DMS53 treated with DMSO at 0.1 percent for 48 hours (cell line): ENCODE results near the gene TMEM175.

Source experiments
- DNase-seq: peaks from one replicate; lab custom pipeline; 2025; ENCODE audit not compliant: unreplicated experiment; lab: John Stamatoyannopoulos, UW

Gene TMEM175

DNA sequence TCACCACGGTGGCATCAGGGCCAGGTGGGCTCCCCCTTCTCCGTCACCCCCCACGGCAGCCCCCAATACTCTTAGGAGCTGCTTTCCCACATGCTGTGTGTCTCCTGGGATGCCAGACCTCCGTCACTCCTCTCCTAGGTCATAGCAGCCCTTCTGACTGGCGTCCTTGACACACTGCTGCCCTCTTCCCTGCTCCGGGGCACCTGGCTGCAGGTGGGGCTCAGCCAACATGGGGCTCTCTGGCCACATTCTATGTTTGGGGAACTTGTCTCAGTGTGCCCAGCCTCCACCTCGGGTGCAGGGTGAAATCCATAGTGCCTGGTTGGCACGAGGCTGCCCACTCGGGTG, 13.8 kb downstream of the TMEM175 start:
- DNase-seq, result no peak

DNA sequence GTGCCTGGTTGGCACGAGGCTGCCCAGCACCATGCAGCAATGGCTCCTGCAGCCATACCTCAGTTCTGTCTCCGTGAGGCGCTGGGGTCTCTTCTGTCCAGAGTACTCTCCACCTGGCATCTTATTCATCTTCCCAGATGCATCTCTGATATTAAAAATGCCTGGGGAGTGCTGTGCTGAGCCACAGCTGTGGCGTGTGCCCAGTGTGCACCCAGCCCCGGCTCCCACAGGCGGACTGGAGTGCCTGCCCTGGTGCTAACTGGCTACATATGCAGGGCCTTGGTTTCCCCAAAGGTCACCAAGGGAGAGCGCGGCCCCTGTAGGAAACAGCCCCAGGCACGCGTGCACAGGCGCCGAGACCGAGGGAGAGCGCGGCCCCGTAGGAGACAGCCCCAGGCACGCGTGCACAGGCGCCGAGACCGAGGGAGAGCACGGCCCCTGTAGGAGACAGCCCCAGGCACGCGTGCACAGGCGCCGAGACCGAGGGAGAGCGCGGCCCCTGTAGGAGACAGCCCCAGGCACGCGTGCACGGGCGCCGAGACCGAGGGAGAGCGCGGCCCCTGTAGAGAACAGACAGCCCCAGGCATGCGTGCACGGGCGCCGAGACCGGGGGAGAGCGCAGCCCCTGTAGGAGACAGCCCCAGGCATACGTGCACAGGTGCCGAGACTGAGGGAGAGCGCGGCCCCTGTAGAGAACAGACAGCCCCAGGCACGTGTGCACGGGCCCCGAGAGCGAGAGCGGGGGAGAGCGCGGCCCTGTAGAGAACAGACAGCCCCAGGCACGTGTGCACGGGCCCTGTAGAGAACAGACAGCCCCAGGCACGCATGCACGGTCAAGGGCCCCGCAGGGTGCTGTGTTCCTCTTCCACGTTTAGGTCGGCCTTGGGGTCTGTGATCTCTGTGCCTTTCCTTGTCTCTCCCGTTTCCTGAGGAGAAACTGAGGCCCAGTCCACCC, 14.5 kb downstream of the TMEM175 start:
- DNase-seq, result no peak

DNA sequence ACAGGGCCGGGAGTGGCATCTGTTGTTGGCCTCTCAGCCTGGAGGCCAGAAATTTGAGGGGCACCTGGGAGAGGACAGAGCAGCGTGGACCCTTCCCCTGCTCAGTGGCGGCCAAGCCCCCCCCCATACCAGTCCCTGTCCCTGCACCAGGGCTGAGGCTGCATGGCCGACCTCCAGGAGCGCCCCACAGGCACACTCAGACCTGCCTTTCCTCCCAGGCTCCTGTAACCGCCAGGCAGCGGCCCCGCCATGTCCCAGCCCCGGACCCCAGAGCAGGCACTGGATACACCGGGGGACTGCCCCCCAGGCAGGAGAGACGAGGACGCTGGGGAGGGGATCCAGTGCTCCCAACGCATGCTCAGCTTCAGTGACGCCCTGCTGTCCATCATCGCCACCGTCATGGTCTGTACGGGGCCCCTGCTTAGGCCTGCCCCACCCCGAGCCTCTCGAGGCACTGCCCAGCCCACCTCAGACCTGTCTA, 15.3 kb downstream of the TMEM175 start:
- DNase-seq, result no peak

DNA sequence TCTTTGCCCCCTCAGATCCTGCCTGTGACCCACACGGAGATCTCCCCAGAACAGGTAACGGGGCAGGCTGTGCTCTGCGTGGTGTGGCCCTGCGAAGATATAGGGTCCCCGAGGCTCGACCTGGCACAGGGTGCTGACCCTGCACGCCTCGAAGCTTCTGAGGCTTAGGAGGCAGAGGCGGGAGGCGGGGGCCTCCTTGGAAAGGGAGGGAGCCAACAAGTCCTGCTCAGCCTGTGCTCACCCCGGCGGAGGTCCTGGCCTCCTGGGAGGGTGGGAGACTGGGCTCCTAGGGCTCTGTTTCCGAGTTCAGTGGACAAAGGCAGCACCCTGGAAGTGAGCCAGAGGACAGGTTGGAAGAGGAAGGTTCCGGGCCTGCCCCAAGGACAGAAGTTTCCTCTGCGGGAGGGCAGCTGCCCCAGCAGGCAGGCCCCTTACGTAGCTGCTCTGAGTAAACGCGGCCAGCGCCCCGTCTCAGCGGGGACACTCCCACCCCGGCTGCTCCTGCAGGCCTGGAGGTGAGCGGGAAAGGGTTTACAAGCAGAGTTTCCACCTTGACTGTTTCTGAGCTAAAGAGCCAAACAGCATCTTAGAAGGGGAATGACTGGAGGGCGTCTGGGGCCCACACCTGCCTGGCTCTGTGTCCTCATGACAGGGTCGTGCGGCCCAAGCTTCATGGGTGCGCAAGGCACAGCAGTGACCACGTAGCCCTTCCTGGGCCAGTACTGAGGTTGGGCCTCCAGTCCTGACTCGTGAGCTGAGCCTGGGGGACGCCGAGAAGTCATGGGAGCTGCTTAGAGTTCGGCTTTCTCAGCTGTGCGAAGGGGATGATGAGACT, 16.1 kb downstream of the TMEM175 start:
- DNase-seq, result no peak

DNA sequence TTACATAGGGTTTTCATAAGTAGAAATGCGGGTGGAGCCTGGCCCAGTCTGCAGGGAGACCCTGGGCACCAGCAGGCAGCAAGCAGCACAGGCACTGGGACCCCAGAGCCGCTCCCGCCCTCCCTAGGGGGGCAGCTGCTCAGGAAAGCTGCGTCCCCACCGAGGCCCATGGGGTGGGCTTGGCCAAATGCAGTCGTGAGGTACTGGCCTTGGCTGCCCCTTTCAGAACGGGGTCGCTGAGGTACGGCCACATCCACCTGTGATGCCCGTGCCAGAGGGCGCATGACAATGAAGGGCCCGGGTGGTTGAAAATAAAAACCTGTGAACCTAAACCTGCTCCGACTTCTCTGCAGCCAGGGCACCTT, 16.7 kb downstream of the TMEM175 start:
- no peak for DNase-seq

DNA sequence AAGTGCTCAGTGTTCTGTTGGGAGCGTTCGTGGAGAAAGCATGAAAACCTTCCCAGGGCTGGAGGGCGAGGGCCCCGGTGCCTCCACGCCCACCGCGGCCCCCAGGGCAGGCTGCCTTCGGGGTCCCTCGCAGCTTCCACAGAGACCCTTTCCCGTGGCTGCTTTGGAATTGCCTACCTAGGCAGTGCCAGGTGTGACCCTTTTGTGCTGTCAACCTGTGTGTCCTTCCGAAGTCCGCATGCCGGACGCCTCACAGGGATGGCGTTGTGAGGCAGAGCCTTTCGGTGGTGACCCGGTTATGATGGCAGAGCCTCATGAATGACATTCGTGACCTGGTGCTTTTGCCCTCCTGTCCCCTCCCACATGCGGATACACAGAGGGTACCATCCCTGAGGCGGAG, 17.4 kb downstream of the TMEM175 start:
- DNase-seq, result no peak

DNA sequence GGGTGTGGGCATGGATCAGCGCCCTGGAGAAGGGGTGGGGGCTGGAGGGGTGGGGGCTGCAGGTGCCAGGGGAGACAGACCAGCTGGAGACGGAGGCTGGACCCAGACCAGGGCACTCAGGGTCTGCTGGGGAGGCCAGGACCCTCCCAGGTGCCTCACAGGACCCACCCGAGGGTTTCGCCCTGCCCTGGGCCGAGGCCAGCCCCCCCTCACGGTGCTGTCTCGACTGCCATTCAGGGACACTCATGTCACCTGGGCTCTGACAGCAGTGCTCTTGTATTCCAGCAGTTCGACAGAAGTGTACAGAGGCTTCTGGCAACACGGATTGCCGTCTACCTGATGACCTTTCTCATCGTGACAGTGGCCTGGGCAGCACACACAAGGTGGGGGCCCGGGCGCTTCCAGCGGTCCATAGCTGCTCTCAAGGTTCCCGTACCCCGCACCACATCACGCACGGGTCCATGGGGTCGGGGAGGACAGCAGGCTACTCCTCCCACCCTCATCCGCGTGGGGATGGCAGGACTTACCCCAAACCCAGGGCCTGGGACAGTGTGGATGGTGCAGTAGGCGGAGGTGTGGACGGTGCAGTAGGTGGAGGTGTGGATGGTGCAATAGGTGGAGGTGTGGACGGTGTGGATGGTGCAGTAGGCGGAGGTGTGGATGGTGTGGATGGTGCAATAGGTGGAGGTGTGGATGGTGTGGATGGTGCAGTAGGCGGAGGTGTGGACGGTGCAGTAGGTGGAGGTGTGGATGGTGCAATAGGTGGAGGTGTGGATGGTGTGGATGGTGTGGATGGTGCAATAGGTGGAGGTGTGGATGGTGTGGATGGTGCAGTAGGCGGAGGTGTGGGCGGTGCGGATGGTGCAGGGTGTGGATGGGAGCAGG, 18.1 kb downstream of the TMEM175 start:
- DNase-seq, result no peak

DNA sequence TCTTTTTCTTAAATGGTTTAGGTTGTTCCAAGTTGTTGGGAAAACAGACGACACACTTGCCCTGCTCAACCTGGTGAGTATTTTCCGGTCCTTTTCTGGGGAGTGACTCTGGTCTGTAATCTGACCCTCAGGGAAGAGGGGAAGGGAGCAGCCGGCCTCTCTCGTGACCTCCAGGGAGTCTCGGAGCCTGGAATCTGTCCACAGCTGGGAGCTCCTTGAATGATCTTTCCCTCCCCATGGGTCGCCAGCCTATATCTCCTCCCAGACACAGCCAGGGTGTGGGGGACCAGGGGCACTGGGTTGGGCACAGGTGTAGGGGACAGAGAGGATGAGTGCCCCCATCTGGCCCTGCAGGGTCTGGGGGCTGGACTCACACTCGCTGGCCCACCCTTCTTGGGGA, 18.9 kb downstream of the TMEM175 start:
- no peak for DNase-seq

DNA sequence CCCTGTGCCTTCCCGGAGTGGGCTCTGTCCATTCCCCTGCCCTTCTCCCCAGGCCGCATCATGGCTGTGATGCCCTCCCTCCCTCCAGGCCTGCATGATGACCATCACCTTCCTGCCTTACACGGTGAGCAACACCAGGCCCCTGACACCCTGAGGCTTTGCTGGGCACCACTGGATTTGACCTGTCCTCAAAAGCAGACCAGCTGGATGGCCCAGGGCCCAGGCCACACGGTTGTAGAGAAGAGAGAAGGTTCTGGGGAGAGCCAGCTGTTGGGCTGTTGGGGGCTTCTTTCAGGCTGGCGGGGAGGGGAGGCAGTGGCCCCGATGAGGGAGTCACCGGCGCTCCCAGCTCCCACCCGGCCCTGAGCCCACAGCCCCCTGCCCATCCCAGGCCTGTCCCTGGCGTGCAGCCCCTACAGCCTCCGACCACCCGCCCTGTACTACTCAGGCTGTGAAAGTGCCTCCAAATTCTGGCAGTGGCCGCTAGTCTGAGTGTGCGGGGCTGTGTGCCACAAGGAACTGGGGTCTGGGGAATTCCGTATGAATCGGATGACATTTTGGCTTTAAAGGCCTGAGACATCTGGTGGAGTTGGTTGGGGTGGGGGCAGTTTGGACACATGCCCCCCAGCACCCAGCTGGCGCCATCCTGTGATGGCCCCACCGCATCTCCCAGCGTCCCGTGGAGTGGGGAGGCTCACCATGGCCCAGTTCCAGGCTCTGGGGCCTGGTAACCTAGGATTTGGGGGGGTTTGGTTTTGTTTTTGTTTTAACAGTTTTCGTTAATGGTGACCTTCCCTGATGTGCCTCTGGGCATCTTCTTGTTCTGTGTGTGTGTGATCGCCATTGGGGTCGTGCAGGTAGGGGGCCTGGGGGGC, 19.6 kb downstream of the TMEM175 start:
- no peak for DNase-seq

DNA sequence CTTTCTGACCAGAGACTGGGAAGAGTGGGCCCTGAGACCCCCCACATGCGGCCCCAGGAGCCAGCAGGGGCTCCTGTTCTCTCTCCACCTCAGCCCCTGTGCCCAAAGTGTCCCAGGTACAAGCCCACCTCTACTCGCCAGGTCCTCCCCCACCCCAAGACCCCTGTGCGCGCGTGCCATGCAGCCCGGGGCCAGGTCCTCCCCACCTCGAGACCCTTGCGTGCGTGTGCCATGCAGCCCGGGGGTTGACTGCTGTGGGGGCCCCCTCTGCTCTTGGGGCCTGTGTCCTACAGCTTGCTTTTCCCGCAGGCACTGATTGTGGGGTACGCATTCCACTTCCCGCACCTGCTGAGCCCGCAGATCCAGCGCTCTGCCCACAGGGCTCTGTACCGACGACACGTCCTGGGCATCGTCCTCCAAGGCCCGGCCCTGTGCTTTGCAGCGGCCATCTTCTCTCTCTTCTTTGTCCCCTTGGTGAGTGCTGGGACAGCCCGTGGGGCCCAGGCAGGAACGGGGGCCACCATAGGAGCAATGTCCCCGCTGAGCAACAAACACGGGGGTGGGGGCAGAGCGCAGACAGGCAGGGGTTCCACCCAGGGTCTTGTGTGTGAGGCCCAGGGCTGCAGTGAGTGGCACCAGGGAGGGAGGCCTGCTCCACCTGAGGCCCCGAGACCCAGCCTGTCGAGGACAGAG, 20.8 kb downstream of the TMEM175 start:
- no peak for DNase-seq

DNA sequence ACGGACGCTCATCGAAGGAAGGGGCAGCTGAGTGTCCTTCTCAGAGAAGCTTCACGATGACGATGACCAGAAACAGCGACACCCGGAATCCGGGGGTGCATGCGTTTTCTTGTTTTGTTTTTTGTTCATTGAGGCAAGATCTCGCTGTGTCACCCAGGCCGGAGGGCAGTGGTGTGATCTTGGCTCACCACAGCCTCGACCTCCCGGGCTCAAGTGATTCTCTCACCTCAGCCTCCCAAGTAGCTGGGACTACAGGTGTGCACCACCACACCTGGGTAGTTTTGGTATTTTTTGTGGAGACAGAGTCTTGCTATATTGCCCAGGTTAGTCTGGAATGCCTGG, 21.3 kb downstream of the TMEM175 start:
- DNase-seq, result no peak

DNA sequence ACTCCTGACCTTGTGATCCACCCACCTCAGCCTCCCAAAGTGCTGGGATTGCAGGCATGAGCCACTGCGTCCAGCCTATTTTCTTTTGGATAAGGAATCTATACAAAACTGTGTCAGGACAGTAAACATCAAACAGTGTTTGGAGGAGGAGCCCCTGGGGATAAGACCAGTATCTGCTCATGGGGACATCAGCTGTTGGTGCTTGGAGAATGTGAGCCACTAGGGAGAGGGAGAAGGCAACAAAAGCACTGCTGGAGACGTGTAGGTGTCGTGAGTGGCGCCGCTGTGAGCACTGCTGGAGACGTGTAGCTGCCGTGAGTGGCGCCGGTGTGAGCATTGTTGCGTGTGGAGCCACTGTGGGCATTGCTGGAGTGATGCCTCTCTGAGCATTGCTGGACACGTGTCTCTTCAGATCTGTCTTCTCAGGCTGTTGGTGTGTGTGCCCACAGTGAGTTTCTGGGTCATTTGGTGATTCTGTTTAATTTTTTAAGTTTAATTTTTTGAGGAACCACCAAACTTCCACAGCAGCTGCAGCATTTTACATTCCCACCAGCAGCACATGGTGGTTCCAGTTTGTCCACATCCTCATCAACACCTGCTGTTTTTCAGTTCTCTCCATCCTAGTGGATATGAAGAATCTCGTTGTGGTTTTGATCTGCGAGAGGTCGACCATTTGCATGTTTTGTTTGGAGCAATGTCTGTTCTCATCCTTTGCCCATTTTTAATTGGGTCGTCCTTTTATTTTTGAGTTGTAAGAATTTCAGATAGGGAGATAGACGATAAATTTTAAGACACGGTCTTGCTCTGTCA, 22.2 kb downstream of the TMEM175 start:
- DNase-seq, result no peak

DNA sequence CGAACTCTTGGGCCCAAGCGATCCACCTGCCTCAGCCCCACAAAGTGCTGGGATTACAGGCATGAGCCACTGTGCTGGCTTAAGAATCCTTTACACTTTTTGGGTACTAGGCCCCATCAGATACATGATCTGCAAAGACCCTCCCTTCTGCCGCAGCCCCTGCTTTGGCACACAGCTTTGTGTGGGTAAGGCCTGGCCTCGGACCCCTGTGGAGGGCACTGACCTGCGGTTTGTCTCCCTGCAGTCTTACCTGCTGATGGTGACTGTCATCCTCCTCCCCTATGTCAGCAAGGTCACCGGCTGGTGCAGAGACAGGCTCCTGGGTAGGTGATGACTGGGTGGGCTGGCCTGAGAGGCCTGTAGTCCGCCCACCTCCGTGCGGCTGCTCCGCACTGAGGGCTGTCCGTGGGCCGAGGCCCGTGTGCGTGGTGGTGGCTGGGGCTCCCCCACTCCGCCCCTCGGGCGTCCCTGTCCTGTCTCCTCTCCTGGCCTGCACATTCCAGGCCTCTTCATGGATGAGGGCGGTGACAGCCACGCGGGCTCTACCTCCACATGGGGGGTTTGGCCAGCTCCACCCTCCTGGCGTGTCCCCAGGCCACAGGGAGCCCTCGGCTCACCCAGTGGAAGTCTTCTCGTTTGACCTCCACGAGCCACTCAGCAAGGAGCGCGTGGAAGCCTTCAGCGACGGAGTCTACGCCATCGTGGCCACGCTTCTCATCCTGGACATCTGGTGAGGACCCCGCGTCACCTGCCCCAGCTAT, 23.1 kb downstream of the TMEM175 start:
- DNase-seq, result no peak

DNA sequence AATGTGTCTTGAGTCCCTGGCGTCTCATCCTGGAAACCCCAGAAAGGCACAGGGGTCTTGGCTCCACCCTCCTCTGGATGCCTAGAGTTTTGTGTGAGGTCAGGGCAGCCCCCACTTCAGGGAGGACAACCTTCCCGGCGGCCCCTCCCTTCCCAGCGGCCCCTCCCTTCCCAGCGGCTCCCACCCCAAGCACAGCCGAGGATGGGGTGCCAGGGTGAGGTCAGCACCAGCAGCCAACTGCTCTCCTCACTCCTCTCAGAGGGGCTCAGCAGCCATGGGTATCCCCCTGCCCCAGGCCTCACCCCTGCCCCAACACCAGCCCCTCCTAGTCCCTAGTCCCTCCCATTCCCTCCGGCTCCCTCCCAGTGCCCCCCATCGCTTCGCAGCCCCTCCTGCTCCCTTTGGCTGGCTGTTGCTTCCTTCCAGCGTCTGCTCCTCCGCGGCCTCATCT, 23.7 kb downstream of the TMEM175 start:
- no peak for DNase-seq

DNA sequence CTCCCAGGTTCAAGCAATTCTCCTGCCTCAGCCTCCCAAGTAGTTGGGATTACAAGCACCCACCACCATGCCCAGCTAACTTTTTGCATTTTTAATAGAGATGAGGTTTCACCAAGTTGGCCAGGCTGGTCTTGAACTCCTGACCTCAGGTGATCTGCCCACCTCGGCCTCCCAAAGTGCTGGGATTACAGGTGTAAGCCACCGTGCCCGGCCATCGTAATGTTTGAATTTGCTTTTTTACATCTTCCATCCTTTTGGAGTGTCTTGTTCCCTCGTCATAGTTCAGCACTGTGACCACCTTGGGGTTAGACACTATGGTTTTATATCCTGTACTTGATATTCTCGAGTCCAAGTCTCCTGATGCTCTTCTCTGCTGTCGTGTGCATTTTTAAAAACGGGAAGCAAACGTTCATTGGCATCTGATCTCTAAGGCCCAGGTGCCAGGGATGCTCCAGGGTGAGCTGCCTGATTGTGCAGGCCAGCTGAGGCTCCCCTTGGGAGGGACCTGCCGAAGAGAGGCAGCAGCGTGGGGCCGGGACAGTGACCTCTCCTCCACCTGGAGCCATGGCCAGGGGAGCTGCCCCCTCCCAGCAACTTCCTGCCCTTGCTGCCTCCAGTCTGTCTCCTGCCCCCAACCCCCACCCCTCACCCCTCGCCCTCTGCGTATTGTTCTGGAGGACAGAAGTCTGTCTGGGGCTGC, 24.4 kb downstream of the TMEM175 start:
- no peak for DNase-seq

DNA sequence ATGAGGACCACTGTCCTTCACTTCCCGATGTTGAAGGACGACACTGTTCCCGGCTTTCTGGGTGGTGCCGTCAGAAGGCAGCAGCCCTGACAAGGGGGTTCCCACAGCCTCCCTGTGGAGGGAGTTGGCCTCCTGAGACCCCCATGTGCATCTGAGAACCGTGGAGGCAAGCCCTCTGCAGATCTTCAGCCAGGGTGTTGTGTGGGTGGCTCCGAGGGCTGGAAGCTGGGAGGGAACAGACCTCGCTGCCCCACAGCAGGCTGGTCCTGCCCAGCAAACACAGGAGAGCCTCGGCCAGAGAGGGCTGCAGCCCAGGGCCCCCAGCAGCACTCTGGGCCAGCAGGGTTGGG, 24.9 kb downstream of the TMEM175 start:
- DNase-seq, result no peak

DNA sequence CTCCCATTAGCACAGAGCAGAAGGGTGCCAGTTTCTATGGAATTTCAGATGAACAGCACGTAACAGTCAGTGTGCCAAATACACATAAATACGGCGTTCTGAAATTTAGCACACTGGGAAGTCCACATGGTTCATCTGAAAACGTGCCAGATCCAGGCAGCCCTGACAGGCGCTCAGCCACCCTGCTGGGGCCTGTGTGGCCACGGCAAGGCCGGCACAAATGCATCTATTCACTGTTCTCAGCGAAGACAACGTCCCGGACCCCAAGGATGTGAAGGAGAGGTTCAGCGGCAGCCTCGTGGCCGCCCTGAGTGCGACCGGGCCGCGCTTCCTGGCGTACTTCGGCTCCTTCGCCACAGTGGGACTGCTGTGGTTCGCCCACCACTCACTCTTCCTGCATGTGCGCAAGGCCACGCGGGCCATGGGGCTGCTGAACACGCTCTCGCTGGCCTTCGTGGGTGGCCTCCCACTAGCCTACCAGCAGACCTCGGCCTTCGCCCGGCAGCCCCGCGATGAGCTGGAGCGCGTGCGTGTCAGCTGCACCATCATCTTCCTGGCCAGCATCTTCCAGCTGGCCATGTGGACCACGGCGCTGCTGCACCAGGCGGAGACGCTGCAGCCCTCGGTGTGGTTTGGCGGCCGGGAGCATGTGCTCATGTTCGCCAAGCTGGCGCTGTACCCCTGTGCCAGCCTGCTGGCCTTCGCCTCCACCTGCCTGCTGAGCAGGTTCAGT, 25.5 kb downstream of the TMEM175 start:
- no peak for DNase-seq
